ENCODE data around the gene FNIP1. TPM values are rescaled to one million over a fixed set of nuclear protein-coding genes. Genes with fewer than 3 reads are reported as not detected.

The FNIP1 gene
- total RNA-seq, 1 donor from 2014 or later = 30.6 TPM

DNA sequence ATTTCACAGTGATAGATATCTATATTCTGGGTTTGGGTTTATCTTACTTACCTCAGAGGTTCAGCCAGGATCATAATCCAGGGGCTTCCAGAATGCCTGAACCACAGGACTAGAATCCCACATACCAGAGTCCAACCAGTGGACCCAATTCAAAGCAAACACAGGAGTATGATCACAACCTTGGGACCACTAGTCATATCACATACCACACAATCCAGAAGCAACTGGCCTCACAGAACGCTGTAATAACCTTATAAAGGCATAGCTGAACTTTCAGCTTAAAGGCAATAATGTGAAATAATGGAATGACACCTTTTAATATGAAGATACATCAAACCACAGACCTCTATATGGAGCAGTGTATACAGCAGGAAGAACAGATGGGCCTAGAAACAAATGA, 187.0 kb downstream of the FNIP1 start:
- no peaks in the 10 kb centered on the region for H3K27me3 Mint-ChIP-seq (ENCODE audit: unreplicated experiment)
- no peak overlapping the region for H3K4me3 Mint-ChIP-seq (ENCODE audit: unreplicated experiment)
- no peaks in the 10 kb centered on the region for H3K4me1 Mint-ChIP-seq (ENCODE audit: unreplicated experiment)
- DNase-seq (ENCODE audit: low spot score) = no peak
- TF ChIP-seq, protein P1, sequence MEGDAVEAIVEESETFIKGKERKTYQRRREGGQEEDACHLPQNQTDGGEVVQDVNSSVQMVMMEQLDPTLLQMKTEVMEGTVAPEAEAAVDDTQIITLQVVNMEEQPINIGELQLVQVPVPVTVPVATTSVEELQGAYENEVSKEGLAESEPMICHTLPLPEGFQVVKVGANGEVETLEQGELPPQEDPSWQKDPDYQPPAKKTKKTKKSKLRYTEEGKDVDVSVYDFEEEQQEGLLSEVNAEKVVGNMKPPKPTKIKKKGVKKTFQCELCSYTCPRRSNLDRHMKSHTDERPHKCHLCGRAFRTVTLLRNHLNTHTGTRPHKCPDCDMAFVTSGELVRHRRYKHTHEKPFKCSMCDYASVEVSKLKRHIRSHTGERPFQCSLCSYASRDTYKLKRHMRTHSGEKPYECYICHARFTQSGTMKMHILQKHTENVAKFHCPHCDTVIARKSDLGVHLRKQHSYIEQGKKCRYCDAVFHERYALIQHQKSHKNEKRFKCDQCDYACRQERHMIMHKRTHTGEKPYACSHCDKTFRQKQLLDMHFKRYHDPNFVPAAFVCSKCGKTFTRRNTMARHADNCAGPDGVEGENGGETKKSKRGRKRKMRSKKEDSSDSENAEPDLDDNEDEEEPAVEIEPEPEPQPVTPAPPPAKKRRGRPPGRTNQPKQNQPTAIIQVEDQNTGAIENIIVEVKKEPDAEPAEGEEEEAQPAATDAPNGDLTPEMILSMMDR (IDR thresholded peaks at IDR 0.05; ENCODE audit: unreplicated experiment) = no peak
- no peaks in the 10 kb centered on the region for H3K9me3 Mint-ChIP-seq (ENCODE audit: unreplicated experiment)
- H3K36me3 Mint-ChIP-seq (ENCODE audit: low read depth, unreplicated experiment) = no peaks in the 10 kb centered on the region
- no peak overlapping the region for H3K27ac Mint-ChIP-seq (ENCODE audit: unreplicated experiment)

GRCh38 chr5:131608597-131608996, 188.2 kb downstream of the FNIP1 start:
- Mint-ChIP-seq H3K36me3 (ENCODE audit: low read depth, unreplicated experiment) (no peaks in the 10 kb centered on the region), H3K4me1 (ENCODE audit: unreplicated experiment) (no peaks in the 10 kb centered on the region), H3K4me3 (ENCODE audit: unreplicated experiment) (no peak overlapping the region), H3K27ac (ENCODE audit: unreplicated experiment) (no peak overlapping the region), H3K9me3 (ENCODE audit: unreplicated experiment) (no peaks in the 10 kb centered on the region), H3K27me3 (ENCODE audit: unreplicated experiment) (no peaks in the 10 kb centered on the region)
- no peak for DNase-seq (ENCODE audit: low spot score)
- TF ChIP-seq, protein P1 (IDR thresholded peaks at IDR 0.05; ENCODE audit: unreplicated experiment) = no peak

DNA sequence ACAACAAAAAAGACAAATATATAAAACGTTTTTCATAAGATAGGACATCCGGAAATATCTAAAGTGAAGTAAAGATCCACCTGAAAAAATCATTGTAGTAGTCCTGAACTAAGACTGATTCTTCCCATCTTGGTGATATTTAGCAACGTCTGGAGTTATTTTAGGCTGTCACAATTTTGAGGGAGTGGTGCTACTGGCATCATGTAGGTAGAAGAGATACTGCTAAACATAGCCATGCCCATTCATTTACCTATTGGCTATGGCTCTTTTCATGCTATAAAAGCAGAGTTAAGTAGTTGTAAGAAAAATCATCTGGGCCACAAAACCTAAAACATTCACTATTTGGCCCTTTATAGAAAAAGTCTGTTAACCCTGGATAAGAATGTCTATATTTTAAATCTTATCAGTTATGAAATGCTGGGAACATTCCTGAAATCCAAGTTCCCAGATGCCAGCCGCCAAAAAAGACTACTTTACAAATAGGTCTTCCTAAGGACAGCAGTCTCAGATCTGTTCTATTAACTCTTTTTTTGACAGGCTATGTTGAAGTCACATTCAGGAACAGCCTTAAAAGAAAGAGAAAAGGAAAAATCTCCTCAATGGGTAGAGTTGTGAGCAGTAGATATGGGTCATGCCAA, 188.8 kb downstream of the FNIP1 start:
- H3K4me1 Mint-ChIP-seq (ENCODE audit: unreplicated experiment) = no peaks in the 10 kb centered on the region
- no peaks in the 10 kb centered on the region for H3K9me3 Mint-ChIP-seq (ENCODE audit: unreplicated experiment)
- H3K27me3 Mint-ChIP-seq (ENCODE audit: unreplicated experiment) = no peaks in the 10 kb centered on the region
- H3K27ac Mint-ChIP-seq (ENCODE audit: unreplicated experiment) = no peak overlapping the region
- DNase-seq (ENCODE audit: low spot score) = no peak
- no peak overlapping the region for H3K4me3 Mint-ChIP-seq (ENCODE audit: unreplicated experiment)
- no peaks in the 10 kb centered on the region for H3K36me3 Mint-ChIP-seq (ENCODE audit: low read depth, unreplicated experiment)
- TF ChIP-seq, protein P1 (IDR thresholded peaks at IDR 0.05; ENCODE audit: unreplicated experiment) = no peak

DNA sequence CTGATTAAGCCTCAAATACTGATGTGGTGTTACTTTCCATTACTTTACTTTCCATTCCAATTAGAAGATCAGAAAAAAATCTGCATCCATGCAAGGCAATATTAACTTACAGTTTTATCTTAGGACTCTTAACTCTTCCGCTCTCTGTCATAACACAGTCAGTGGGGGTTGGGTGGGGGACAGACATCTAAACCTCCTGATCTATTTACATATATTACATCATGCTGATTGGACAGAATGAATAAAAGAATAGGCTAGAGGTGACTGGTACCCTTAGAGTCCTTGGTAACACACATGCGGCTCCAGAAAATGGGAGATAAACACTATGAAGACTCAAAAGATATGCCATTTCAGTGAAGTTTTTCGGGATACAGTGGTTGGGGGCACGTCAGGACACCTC, 189.4 kb downstream of the FNIP1 start:
- no peak overlapping the region for H3K27ac Mint-ChIP-seq (ENCODE audit: unreplicated experiment)
- no peaks in the 10 kb centered on the region for H3K4me1 Mint-ChIP-seq (ENCODE audit: unreplicated experiment)
- no peak overlapping the region for H3K4me3 Mint-ChIP-seq (ENCODE audit: unreplicated experiment)
- H3K36me3 Mint-ChIP-seq (ENCODE audit: low read depth, unreplicated experiment) = no peaks in the 10 kb centered on the region
- DNase-seq (ENCODE audit: low spot score) = no peak
- TF ChIP-seq, protein P1 (IDR thresholded peaks at IDR 0.05; ENCODE audit: unreplicated experiment) = no peak
- no peaks in the 10 kb centered on the region for H3K9me3 Mint-ChIP-seq (ENCODE audit: unreplicated experiment)
- no peaks in the 10 kb centered on the region for H3K27me3 Mint-ChIP-seq (ENCODE audit: unreplicated experiment)

- H3K4me1 Mint-ChIP-seq (ENCODE audit: unreplicated experiment) = no peaks in the 10 kb centered on the region
- H3K27ac Mint-ChIP-seq (ENCODE audit: unreplicated experiment) = no peak overlapping the region
- H3K4me3 Mint-ChIP-seq (ENCODE audit: unreplicated experiment) = no peak overlapping the region
Measured at GRCh38 chr5:131605086-131605485, 191.7 kb downstream of the FNIP1 start.

More at GRCh38 chr5:131605086-131605485, 191.7 kb downstream of the FNIP1 start:
- TF ChIP-seq, protein P1 (IDR thresholded peaks at IDR 0.05; ENCODE audit: unreplicated experiment) = no peak
- Mint-ChIP-seq H3K36me3 (ENCODE audit: low read depth, unreplicated experiment) (no peaks in the 10 kb centered on the region), H3K27me3 (ENCODE audit: unreplicated experiment) (no peaks in the 10 kb centered on the region), H3K9me3 (ENCODE audit: unreplicated experiment) (no peaks in the 10 kb centered on the region)
- no peak for DNase-seq (ENCODE audit: low spot score)

All from endothelial cell (in vitro differentiated cells).